Epidermal melanocyte (primary cell): ENCODE data around the gene ZNF680.
A peak's percentile ranks its signal among the peaks of the same experiment; 100 is the strongest.
"Not testable (repeated sequence)": the region's sequence is repeated elsewhere in the genome, so short reads cannot be mapped to it uniquely, and the experiment has no call there.

Experiments
- DNase-seq: peaks from one replicate; pipeline ENCODE4 v3.0.0; 2011; ENCODE audit warnings: low spot score; ENCODE audit not compliant: insufficient read length

Gene ZNF680

DNA sequence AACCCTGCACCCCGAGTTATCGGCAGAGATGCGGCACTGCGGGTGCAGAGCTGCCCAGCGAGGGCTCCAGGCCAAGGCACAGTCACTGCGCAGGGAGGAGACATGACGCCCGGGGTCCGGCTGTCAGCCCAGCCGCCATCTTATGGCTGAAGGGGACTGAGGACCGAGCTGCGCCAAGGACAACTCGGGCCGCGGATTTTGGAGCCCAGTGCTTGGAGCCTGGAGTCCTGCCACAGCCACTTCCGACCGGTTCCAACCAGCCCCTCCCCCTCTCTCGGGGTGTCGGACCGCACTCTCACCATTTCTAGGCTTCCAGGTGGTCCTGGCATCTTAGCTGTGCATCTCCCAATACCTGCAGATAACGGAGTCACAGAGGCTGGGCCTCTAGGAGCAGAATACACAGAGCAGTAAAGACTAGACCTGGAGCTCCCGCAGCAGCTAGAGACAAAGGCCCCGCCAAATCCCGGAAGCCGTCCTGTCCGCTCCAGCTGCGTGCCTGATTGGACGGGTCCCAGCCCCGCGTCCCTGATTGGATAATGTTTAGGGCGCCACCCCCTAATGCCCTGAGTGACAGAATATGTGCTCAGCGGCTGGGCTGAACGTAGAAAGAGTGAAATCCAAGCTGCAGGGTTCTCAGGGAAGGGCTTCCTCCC is at the start of gene ZNF680:
Gene ZNF680 (minus strand): TSS at position 446 of the 653 bp plus-strand sequence. CDS start 117 bp downstream, at position 329.
- peak; percentile 89 for DNase-seq

DNA sequence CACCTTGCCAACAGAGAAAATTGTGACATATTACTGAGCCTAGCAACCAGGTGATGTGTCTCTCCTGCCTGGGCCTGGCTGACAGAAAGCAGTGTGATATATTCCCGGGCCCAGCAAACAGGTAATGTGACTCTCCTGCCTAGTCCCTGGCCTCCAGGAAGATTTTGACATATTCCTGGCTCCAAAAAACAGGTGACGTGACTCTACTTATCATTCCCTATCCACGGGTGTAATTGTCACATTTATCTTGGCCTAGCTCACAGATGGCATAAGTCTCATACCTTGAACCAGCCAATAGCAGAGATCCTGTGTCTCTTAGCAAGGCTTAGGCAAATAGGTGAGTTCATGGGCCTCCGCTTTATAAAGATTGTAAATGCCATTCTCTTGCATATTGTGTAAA is 49.6 kb upstream of the ZNF680 start:
- no peak for DNase-seq

DNA sequence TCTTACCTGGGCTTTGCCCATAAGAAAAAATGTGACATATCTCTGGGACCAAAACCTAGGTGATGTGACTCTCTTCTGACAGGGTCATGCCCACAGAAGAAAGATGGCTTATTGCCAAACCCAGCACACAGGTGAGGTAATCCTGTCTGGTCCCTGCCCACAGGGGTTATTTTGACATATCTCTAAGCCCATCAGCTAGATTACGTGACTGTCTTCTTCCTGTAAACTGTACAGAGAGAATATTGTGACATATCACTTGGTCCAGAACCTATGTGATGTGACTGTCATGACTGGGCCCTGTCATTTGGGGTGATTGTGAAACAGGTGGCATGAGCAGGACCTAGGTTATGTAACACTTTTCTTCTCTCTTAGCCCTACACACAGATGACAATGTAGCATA is 48.8 kb upstream of the ZNF680 start:
- no peak for DNase-seq

DNA sequence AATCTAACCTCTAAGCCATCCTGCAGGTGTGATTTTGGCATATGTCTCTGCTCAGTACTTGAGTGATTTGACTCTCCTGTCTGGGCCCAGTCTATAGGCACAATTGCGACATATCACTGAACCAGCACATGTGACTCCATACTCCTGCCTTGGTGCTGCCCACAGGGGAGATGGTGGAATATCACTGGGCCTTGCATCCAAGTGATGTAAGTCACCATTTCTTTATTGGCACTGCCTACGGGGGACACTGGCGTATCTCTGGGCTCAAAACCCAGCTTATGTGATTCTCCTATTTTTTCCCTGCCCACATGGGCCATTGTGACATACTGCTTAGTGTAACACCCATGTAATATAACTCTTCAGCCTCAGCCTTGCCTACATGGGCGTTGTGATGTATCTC is 48.1 kb upstream of the ZNF680 start:
- no peak for DNase-seq

DNA sequence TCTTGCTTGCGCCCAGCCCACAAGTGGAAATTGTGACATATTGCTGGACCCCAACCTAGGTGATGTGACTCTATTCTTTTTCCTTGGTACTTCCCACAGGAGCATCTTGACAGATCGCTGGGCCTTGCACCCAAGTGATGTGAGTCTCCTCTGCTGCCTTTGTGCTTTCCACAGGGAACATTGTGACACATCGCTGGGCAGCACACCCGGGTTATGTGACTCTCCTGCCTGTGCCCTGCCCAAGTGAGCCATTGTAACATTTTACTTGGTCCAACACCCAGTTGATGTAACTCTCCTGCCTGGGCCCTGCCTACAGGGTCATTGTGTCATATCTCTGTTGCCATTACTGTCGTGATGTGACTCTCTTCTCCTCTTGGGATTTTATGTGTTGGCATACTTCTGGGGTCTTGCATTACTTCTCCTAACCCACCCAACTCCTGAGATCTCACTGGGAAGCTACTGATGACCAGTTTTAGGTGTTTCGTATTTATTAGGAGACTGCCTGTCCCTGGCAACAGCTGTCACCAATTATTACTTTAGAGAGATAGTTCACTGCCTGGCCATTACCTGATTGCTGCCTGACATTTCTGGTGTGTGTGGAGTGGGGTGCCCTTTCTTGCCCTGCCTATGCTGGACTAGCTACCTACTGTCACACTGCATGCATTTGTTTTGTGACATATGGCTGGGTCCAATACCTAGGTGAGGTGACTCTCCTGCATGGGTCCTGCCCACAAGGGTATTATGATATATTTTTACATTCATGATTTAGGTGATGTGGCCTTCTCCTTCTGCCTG is 45.4 kb upstream of the ZNF680 start:
- DNase-seq, result no peak

DNA sequence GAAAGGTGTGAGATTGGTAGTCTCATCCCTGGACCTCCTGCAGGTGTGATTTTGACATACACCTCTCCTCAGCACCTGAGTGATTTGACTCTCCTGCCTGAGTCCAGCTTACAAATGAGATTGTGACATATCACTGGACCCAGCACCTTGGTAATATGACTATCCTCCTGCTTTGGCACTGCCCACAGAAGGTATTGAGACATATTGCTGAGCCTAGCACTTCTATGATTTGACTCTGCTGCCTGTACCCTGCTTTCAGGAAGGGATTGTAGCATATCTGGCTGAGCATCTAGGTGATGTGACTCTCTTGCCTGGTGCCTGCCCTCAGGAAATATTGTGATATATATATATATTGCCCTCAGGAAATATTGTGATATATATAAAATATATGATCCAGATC is 43.5 kb upstream of the ZNF680 start:
- no peak for DNase-seq

DNA sequence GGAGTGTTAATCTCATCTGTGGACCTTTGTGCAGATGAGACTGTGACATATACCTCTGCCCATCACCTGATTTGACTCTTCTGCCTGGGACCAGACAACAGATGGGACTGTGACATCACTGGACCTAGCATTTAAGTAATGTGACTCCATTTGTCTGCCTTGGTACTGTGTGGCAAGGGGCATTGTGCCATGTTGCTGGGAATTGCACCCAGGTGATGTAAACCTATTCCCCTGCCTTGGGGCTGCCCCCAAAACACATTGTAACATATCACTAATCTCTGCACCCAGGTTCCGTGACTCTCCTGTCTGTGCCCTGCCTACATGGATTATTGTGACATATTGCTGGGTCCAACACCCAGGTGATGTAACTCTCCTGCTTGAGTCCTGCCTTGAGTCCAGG is 40.4 kb upstream of the ZNF680 start:
- DNase-seq, result no peak

DNA sequence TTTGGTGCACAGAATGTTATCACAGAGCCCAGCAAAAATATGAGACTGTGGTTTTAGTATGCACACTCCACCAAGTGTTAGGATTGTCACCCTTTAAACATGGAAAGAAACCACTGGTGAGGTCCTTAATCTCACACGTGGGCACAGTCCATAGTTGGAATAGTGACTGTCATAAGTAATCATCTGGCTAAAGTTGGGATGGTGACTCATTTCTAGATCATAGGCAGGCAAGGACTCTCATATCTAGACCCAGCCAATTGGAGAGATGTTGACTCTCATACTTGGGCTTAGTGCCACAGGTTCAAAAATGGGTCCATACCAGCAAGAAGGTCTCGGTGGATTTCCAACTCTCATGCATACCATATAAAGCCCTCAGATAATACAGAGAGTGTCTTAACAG is 39.6 kb upstream of the ZNF680 start:
- no peak for DNase-seq

DNA sequence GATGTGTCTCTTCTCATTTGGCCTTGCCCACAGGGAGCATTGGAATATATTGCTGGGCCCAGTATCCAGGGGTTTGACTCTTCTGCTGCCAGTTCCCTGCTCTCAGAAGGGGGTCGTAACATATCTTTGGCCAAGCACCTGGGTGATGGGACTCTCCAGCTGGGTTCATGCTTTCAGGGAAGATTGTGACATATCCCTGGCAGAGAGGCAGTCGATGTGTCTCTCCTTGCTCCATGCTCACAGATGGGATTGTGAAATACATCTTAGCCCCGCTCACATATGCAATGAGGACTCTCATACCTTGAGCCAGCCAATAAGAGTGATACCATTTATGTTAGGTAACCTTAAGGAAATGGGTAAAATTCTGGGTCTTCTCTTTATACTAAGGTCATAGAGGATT is 39.2 kb upstream of the ZNF680 start:
- DNase-seq, result no peak

DNA sequence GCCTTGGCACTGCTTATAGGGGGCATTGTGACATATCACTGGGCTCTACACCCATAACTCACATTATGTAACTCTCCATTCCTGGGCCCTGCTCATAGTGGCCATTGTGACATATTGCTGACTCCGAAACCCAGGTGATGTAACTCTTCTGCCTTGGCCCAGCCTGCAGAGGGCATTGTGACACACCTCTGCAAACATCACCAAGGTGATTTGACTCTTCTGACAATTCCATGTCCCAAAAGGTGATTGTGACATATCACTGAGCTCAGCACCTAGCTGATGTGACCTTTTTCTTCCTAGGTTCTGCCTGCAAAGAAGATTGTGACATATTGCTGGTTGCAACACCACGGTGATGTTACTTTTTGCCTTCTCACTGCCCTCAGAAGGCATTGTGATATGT is 36.5 kb upstream of the ZNF680 start:
- DNase-seq, result no peak

DNA sequence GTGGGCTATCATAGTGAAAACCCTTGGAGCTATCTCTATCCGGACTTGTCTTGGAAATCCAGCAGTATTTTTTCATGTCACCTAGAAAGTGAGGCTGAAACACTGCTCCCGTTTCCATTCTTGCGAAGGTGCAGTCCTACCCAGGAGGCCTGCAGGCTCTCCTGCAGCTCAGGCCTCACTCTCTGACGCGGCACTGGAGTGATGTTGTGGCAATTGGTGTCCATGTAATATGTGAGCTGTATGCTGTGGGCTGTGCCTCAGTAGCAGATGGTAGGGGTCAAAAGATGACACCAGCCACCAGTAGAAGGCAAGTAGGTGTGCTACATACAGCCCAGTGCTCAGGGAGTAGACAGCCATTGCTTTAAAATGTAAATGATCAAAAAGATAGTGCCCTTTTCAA is 28.1 kb upstream of the ZNF680 start:
- no peak for DNase-seq

DNA sequence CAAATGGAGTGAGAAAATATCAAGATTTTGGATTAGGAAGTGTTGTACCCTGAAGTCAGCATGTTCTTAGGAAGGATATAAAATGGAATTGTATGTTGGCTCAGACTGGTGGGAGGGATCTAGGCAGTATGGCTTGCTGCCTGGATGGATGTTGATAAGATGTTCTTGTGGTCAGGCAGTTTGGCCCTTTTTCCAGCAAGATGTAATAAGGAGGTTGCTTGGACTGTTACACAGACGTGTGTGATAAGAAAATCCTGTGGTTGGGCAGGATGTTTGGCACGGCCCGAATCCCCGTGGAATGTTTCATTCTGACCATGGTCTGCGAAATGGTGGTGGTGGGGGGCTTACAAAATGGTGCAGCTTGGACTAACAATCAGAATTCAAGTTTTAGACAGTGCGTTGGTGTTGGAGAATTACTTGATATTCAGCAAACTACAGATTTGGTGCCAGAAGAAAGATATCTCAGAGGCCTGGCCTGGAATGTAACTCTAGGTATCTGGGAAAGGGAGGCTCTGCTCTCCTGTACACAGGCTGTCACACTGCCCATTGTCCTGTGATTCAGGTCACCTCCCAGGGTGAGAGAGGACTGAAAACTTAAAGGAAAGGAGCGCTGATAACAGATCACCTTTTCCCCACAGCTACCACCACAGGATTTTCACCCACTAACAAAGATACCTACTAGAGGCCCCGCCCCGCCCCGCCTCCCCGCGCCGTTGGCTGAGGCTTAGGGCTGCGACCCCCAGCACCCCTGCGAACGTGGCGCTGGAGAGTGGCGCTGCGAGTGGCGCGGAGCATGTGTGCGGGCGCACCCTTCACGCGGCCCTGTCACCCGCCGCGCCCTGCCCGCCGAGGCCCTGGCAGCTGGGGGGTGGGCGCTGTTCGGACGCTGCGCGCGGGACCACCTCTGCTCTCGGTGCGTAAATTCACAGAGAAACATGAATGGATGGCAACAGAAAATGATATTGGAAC is 19.3 kb upstream of the ZNF680 start:
- DNase-seq, result no peak

DNA sequence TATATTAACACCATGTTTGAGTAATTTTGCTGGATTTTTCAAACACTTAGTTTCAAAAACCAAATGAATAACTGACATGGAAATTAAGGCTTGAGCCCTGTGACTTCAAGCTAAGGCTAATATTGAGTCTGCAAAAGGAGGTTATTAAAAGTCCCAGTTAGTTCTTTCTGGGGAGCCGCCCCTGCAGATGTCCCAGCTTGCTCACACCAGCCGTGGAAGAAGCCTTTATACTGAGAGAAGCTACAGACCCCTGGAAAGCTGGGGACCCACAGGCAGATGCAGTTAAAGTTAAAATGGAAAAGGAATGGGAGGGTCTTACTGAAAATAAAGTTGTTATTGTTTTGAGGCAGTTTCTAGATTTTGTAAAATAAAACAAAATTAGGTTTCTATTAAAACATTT is 18.5 kb upstream of the ZNF680 start:
- no peak for DNase-seq

DNA sequence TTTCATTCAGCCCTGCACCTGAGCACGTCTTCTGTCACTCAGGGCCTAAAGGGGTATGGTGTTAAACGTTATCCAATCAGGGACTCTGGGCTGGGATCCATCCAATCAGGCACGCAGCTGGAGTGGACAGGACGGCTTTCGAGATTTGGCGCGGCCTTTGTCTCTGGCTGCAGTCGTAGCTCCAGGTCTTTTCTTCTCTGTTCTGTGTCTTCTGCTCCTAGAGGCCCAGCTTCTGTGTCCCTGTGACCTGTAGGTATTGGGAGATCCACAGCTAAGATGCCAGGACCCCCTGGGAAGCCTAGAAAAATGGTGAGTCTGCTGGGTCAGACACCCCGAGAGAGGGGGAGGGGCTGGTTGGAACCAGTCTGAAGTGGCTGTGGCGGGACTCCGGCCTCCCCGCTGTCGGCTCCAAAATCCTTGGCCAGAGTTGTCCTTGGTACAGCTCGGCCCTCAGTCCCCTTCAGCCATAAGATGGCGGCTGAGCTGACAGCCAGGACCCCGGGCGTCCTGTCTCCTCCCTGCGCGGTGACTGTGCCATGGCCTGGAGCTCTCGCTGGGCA is 11.7 kb upstream of the ZNF680 start:
- peak; percentile 64 for DNase-seq

DNA sequence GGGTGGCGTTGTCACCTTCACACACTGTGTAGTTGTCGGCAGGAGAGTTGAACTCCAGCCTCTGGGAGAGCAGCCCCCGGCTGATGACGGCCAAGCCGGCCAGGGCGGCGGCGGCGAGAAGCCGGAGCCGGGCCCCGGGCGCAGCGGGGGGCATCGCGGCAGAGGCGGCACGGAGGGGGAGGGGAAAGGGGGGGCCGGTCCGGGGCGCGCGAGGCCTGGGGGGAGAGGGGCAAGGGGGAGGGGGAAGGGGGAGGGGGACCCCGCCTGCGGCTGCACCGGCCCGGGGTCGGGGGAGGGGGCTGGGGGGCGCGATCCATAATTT is 7.4 kb upstream of the ZNF680 start:
- DNase-seq, result not testable (repeated sequence)

DNA sequence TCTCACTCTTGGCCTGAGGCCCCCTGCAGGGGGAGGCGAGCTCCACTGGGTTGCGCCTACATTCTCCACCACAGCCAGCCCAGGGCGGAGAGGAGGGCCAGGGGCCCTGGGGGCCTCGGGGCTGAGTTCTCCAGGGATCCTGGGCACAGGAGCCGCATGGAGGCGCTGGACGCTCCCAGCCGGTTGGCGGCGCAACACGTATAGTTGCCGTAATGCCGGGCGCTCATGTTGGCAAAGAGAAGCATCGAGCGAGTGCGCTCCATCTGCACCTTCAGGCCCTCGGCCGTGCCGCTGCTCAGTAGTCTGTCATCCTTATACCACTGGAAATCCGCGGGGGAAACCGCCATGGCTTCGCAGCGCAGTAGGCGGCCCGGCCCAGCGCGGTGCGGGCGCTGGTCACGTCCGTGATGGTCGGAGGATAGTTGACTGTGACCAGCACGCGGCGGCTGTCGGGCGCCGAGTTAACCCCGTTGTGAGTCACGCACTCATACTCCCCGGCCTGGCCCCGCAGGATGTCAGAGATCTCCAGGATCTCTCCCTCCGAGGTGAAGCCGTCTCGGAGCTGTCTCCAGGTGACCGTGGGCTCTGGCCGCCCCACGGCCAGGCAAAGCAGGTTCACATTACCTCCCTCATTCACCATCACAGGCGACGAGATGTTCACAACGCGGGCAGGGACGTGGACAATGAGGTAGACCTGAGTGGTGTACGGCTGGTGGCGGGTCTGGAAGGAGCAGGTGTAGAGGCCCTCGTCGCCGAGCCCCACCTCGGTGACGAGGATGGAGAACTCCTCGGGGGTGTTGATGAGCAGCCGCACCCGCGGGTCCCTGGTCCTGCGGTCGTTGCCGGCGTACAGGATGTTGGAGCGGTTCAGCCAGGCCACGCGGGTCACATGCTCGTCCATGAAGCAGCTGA is 6.8 kb upstream of the ZNF680 start:
- not testable (repeated sequence) for DNase-seq

DNA sequence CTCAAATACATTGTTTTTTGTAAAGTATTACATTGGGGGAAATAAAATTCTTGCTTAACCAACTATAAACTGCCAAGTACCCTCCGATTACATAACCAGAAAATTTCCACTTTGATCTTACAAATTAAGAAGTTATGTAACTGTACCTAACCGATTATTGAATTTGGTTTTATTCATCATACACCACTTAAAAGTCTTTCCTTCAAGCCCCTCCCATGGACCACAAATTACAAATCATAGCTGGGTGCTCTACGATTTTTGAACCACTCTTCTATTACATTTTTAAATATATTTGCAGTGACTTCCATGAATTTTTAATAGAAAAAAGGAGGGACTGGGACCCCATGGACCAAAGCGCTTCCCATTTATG is 630 bp downstream of the ZNF680 start:
- no peak for DNase-seq

DNA sequence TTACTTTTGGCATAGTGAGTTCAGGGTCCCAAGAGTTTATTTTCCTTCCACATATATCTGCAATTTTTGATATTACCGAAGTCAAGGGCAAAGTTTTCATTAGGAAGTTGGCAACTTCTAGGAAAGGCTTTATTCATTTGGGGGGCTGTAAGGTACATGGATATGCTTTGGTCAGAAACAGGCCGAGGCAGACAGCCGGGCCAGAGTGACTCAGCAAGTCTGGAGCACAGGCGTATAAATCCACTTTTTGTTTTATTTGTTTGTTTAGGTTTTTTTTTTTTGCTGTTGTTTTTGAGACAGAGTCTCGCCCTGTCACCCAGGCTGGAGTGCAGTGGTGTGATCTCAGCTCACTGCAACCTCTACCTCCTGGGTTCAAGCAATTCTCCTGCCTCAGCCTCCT is 3.7 kb downstream of the ZNF680 start:
- no peak for DNase-seq

DNA sequence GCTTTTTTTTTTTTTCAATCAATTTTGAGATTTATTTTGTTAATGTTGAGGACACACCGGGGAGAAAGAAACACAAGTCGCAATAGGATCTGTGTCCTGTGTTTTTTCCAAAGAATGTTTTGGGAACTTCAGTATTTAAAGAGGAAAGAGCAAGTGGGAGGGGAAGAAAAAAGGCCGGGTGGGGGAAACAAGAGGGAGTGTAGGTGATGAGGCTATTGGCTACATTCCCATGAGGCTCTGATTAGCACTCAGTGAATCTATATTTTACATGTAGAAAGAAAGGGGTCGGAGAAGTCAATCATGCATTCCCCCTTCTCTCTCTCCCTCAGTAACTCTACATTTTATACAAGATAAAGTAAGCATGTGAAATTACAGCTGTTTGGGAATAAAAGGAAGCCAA is 4.1 kb downstream of the ZNF680 start:
- DNase-seq, result no peak

DNA sequence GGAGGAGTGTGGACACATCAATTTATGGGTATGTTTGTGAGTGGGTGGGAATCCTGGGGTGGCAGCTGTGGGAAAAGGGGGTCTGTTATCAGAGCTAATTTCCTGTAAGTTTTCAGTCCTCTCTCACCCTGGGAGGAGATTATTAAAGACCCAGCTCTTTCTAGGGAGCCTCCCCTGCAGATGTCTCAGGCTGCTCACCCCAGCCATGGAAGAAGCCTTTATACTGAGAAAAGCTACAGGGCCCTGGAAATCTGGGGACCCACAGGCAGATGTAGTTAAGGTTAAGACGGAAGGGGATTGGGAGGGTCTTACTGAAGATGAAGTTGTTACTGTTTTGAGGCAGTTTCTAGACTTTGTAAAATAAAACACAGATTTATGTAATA is 4.6 kb downstream of the ZNF680 start:
- DNase-seq, result no peak
